ENCODE data around the gene ST3GAL2.
A peak's percentile ranks its signal among the peaks of the same experiment; 100 is the strongest.

The ST3GAL2 gene

GRCh38 chr16:70432723-70433457, 6.0 kb downstream of the ST3GAL2 start:
- no peak overlapping the region for H3K27ac ChIP-seq
- TF ChIP-seq CTCF (conservative IDR thresholded peaks at IDR 0.05): no peak

GRCh38 chr16:70432356-70432722, 6.6 kb downstream of the ST3GAL2 start:
- H3K27ac ChIP-seq: no peak overlapping the region
- no peak for TF ChIP-seq CTCF (conservative IDR thresholded peaks at IDR 0.05)

- H3K27ac ChIP-seq: peak overlapping the region; percentile 93
- TF ChIP-seq CTCF (conservative IDR thresholded peaks at IDR 0.05): no peak
Measured at GRCh38 chr16:70430667-70431536, 8.0 kb downstream of the ST3GAL2 start.

- no peak for TF ChIP-seq CTCF (conservative IDR thresholded peaks at IDR 0.05)
- H3K27ac ChIP-seq: peak overlapping the region; percentile 93
Measured at GRCh38 chr16:70429888-70430666, 8.8 kb downstream of the ST3GAL2 start.

DNA sequence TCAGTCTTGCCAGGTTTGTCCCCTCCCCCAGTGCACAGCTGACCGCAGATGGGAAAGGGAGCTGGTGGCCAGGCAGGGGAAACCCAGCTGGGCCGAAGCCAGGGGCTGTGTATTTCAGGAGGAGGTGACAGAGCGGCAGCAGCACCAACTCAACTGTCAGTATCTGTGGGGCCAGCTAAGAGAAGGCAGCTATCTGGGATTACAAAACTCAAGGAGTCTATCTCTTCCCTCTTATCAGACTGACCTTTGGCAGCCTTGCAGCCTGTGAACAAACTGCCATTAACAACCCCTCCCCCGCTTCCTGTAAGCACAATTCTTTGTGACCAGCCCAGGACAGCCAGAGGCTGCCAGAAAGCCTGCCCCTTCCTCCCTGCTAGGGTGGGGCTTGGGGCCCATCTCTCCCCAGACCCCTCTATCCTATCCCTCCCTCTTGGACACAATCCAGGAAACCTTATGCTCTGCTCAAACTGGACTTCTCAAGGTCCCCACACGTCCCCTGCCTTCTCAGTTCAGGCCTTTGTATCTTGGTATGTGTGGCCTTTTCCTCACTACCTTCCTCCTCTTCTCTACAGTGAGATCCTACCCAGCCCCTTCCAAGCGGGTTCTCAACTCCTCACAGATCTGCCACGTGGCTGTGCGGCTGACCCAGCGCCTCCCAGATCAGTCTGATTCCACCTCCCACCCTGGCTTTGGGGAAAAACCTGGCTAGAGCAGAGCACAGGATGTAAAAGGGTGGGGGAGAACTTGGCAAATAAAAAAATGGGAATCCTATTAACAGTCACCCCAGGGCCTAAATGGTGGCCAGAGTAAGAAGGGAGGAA, 10.5 kb downstream of the ST3GAL2 start:
- H3K27ac ChIP-seq: peak overlapping the region; percentile 93

DNA sequence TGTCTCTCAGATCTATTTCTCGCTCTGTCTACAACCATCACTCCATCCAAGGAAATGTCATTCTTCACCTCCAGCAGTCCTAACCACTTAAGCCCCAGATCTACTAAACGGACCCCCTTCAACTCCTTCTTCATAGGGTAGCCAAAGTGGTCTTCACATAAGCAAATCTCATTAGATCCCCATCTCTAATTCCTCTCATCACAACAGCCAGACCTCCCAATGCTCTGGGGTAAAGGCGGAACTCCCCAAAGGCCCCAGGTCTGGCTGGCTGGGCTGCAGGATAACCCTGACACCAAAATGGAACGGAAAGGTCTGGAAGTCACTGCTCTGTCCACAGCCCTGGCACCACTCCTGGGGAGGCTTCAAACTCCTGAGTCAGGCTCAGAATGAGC, 11.1 kb downstream of the ST3GAL2 start:
- TF ChIP-seq CTCF (conservative IDR thresholded peaks at IDR 0.05): no peak
- H3K27ac ChIP-seq: peak overlapping the region; percentile 93

More for the DNA sequence above, 10.5 kb downstream of the ST3GAL2 start:
- TF ChIP-seq CTCF (conservative IDR thresholded peaks at IDR 0.05): no peak

All from VCaP (cell line).